Nephron (organoid): ENCODE measurements around the gene DUOXA2.
A peak's percentile ranks its signal among the peaks of the same experiment; 100 is the strongest.
"Not testable (repeated sequence)": the region's sequence is repeated elsewhere in the genome, so short reads cannot be mapped to it uniquely, and the experiment has no call there.

Source experiments
- H3K27ac Mint-ChIP-seq, 3 experiments: 2 replicates each; pipeline ENCODE4 v1.8.0; 2020; ENCODE audit warnings: mixed read lengths in 3 of 3, mild to moderate bottlenecking in 2 of 3, moderate library complexity in 1 of 3
- H3K27me3 Mint-ChIP-seq: 2 replicates; pipeline ENCODE4 v1.8.0; 2021; ENCODE audit warnings: low read depth, mild to moderate bottlenecking, moderate library complexity, mixed read lengths
- H3K36me3 Mint-ChIP-seq: 2 replicates; pipeline ENCODE4 v1.8.0; 2020; ENCODE audit warnings: low read depth, mixed read lengths
- H3K4me1 Mint-ChIP-seq: 2 replicates; pipeline ENCODE4 v1.8.0; 2020; ENCODE audit warnings: mixed read lengths
- H3K4me3 Mint-ChIP-seq, 3 experiments: 2 replicates each; pipeline ENCODE4 v1.8.0; 2020; ENCODE audit warnings: mild to moderate bottlenecking in 3 of 3, mixed read lengths in 3 of 3, moderate library complexity in 2 of 3
- H3K9me3 Mint-ChIP-seq: 2 replicates; pipeline ENCODE4 v1.8.0; 2020; ENCODE audit warnings: mixed read lengths
- CTCF ChIP-seq, 3 experiments: fragments of 200-600 bp; sonication (generic); IDR thresholded peaks; one replicate each; pipeline ENCODE4 v1.5.0; 2021; ENCODE audit warnings: antibody characterized with exemption in 3 of 3; ENCODE audit not compliant: unreplicated experiment in 3 of 3

DUOXA2 gene

GRCh38 chr15:45132844-45133560 is 18.9 kb downstream of the DUOXA2 start:
- H3K9me3 Mint-ChIP-seq: no peaks in the 10 kb centered on the region
- peaks cover 7% of the 10 kb centered on the region for H3K4me1 Mint-ChIP-seq
- H3K36me3 Mint-ChIP-seq: no peaks in the 10 kb centered on the region
- no peak overlapping the region for H3K27ac Mint-ChIP-seq
- no peak overlapping the region for H3K4me3 Mint-ChIP-seq
- TF ChIP-seq CTCF (IDR thresholded peaks at IDR 0.05; ENCODE audit: unreplicated experiment in 3 of 3): no peak
- peaks cover 90% of the 10 kb centered on the region for H3K27me3 Mint-ChIP-seq

DNA sequence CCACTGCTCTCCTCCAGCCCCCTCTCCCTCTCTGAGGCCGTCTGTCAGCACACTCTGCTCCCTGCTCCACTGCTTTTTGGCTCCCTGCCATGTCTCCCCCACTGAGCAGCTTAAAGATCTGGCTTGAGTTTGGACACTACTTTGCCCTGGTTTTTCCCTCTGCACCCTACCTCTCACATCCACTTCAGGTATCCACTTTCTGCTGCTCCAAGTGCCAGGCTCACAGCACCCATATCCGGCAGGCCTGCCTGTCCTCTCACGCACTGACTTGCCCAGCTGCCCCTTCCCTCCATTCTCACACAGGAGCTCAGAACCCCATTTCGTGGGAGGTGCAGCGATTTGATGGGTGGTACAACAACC is 19.4 kb downstream of the DUOXA2 start:
- no peaks in the 10 kb centered on the region for H3K36me3 Mint-ChIP-seq
- peaks cover 3% of the 10 kb centered on the region for H3K4me1 Mint-ChIP-seq
- H3K4me3 Mint-ChIP-seq: no peak overlapping the region
- no peak for TF ChIP-seq CTCF (IDR thresholded peaks at IDR 0.05; ENCODE audit: unreplicated experiment in 3 of 3)
- no peaks in the 10 kb centered on the region for H3K9me3 Mint-ChIP-seq
- H3K27me3 Mint-ChIP-seq: peaks cover 90% of the 10 kb centered on the region
- H3K27ac Mint-ChIP-seq: no peak overlapping the region

- peak overlapping the region in 1 of 3 experiments; percentile 25 for H3K4me3 Mint-ChIP-seq
- H3K36me3 Mint-ChIP-seq: no peaks in the 10 kb centered on the region
- H3K9me3 Mint-ChIP-seq: no peaks in the 10 kb centered on the region
- H3K27ac Mint-ChIP-seq: no peak overlapping the region
- TF ChIP-seq CTCF (IDR thresholded peaks at IDR 0.05; ENCODE audit: unreplicated experiment in 3 of 3): no peak
- peaks cover 87% of the 10 kb centered on the region for H3K27me3 Mint-ChIP-seq
- no peaks in the 10 kb centered on the region for H3K4me1 Mint-ChIP-seq
Measured at GRCh38 chr15:45134046-45134445, 19.9 kb downstream of the DUOXA2 start.

- Mint-ChIP-seq H3K9me3 (no peaks in the 10 kb centered on the region), H3K27ac (no peak overlapping the region), H3K4me1 (no peaks in the 10 kb centered on the region), H3K4me3 (peak overlapping the region in 1 of 3 experiments; percentile 35), H3K36me3 (no peaks in the 10 kb centered on the region), H3K27me3 (peaks cover 81% of the 10 kb centered on the region)
- TF ChIP-seq CTCF (IDR thresholded peaks at IDR 0.05; ENCODE audit: unreplicated experiment in 3 of 3): no peak
Measured at GRCh38 chr15:45134682-45135604, 20.8 kb downstream of the DUOXA2 start.

DNA sequence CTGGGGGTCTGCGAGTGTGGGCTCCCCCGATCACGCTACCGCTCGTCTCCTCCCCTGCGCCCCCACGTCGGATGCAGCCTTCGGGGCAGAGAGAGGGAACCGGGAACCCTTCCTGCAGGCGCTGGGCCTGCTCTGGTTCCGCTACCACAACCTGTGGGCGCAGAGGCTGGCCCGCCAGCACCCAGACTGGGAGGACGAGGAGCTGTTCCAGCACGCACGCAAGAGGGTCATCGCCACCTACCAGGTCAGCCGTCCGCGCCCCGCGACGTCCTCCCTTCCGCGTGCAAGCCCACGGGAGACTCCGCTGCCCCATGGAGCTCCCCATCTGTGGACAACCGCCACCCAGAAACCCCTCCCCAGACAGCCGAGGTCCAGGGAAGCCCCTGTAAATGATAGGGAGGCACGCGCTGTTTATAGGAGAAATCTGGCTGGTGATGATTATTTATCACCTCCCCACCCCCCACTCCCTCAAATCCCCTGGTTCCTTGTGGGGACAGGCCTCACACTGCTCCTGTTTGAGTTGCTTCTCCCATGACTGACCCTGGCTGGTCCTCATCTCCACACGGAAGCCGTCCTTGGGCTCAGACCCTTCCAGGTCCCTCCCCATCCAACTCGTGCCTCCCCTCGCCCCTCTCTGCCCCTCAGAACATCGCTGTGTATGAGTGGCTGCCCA is 21.7 kb downstream of the DUOXA2 start:
- H3K4me1 Mint-ChIP-seq, H3K9me3 Mint-ChIP-seq, H3K27ac Mint-ChIP-seq, H3K36me3 Mint-ChIP-seq: not testable (repeated sequence)
- H3K27me3 Mint-ChIP-seq: peaks cover 72% of the 10 kb centered on the region
- peak overlapping the region in 1 of 3 experiments; percentile 35 for H3K4me3 Mint-ChIP-seq

DNA sequence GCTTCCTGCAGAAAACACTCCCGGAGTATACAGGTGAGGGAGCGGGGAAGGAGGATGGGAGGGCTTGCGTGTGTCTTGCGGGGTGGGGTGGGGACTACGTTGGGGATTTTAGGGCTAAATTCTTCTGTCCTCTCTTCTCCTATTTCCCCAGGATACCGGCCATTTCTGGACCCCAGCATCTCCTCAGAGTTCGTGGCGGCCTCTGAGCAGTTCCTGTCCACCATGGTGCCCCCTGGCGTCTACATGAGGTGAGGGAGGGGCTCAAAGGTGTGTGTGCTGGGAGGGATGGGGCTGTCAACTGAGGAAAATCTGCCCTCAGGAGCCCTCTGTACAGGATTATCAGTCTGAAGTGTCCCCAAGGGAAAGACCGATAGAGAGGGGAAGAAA is 22.2 kb downstream of the DUOXA2 start:
- Mint-ChIP-seq H3K27me3 (peaks cover 67% of the 10 kb centered on the region), H3K27ac (no peak overlapping the region), H3K36me3 (no peaks in the 10 kb centered on the region), H3K4me3 (peak overlapping the region in 2 of 3 experiments; percentile 23 to 48), H3K4me1 (no peaks in the 10 kb centered on the region), H3K9me3 (no peaks in the 10 kb centered on the region)
- TF ChIP-seq CTCF (IDR thresholded peaks at IDR 0.05; ENCODE audit: unreplicated experiment in 3 of 3): peak in 2 of 3 experiments; percentile 8 to 17
